GM19240 (cell line): Measurements from ENCODE around the gene ISCA2.
A peak's percentile ranks its signal among the peaks of the same experiment; 100 is the strongest.
"Not testable (repeated sequence)": the region's sequence is repeated elsewhere in the genome, so short reads cannot be mapped to it uniquely, and the experiment has no call there.

Source experiments
- DNase-seq: peaks from one replicate; pipeline ENCODE4 v3.0.0; 2011; ENCODE audit warnings: low spot score; ENCODE audit not compliant: insufficient read length

ISCA2 gene, protein sequence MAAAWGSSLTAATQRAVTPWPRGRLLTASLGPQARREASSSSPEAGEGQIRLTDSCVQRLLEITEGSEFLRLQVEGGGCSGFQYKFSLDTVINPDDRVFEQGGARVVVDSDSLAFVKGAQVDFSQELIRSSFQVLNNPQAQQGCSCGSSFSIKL

GRCh38 chr14:74493343-74494261 lies at the start of gene ISCA2:
Gene ISCA2 (plus strand): TSS chr14:74493765. CDS start chr14:74493775, 10 bp downstream.
- peak; percentile 97 for DNase-seq

DNA sequence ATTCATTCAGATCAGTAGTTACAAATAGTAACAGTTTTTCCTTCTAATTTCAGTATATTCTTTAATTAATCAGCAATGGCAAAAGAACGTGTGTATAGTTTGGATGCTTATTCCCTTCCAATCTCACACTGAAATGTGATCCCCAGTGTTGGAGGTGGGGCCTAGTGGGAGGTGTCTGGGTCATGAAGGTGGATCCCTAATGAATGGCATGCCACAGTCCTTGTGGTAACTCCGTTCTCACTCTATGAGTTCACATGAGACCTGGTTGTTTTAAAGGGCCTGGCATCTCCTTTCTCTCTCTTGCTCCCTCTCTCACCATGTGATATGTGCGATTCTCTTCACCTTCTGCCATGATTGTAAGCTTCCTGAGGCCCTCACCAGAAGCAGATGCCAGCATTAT lies 48.7 kb upstream of the ISCA2 start:
- DNase-seq = no peak

GRCh38 chr14:74454397-74454796 lies 39.2 kb upstream of the ISCA2 start:
- DNase-seq = not testable (repeated sequence)

- no peak for DNase-seq
These were observed 36.6 kb upstream of the ISCA2 start for GRCh38 chr14:74456684-74457564.

DNA sequence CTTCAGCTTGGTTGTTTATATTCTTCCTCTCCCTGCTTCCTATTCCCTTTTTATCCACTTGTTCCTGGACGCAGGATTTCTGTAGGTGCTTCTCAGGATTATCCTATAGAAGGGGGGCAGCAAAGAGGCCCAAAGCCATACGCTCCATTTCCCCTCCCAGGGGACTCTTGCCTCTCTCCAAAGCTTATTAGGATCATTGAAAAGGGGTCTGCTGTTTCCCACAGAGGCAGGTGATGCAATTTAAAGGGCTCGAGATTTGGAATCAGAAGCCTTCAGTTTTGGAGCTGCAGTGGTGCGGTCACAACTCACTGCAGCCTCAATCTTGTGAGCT lies 36.0 kb upstream of the ISCA2 start:
- no peak for DNase-seq

DNA sequence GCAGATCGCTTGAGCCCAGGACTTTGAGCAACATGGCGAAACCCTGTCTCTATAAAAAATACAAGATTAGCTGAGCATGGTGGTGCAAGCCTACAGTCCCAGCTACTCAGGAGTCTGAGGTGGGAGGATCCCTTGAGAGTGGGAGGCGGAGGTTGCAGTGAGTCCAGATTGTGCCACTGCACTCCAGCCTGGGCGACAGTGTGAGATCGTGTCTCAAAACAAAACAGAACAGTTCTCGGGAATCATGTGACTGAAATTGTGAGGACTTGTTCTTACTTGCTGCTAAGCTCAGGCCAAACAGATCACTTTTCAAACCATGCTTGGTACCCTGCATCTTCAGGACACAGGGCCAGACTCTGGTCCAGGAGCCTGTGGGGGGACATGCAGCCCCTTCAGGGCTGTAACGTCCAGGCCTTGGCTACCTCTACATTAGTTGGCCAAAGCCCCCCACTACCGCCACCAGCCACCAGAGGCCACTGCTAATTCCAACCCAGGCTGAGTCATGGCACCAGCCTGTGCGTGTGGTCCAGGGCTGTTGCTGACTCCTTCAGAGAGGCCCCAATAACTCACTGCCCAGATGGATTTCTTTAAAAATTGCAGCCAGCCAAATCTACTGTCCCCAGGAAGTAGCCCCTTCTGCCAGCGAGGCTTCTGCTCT lies 34.1 kb upstream of the ISCA2 start:
- peak; percentile 14 for DNase-seq

- no peak for DNase-seq
These were observed 33.6 kb upstream of the ISCA2 start for GRCh38 chr14:74459976-74460375.

- no peak for DNase-seq
These were observed 30.6 kb upstream of the ISCA2 start for GRCh38 chr14:74462993-74463392.

DNA sequence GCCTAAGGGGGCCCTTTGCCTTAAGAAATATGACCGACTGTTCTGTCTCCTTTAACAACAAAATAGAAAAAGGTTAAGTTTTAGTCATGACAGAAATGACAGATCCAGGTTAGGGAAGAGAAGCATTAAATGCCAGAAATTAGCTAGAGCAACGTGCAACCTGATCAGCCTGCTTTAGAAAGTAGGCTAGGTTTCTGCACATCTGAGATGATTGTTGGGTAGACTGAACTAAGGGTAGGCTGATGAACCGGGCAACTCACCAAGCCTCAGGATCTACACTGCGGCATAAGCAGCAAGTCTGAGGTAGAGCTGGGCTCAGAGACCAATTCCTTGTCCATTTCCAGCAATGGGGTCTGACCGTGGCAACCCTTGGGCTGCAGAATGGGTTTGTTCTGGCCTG lies 29.9 kb upstream of the ISCA2 start:
- DNase-seq = no peak

GRCh38 chr14:74464785-74465184 lies 28.8 kb upstream of the ISCA2 start:
- DNase-seq = no peak

GRCh38 chr14:74465335-74465734 lies 28.2 kb upstream of the ISCA2 start:
- no peak for DNase-seq

DNA sequence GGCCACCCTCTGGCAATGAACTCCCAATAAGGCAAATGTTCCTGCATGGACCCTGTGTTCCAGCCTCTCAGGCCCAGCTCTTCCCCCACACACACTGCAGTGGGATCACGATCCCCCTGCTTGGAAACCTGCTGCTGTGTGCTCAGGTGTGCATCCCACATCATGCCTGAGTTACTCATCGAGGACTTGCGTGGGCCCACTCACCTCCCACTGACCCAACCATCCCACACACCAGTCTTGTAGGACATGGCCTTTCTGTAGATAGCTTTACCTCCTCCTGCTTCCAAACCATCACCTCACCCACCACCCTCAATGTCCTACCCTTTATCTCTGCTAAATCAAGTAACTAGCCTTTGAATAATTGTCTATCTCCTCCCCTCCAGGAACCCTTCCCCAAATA lies 25.1 kb upstream of the ISCA2 start:
- no peak for DNase-seq

GRCh38 chr14:74469548-74470518 lies 23.7 kb upstream of the ISCA2 start:
- no peak for DNase-seq

DNA sequence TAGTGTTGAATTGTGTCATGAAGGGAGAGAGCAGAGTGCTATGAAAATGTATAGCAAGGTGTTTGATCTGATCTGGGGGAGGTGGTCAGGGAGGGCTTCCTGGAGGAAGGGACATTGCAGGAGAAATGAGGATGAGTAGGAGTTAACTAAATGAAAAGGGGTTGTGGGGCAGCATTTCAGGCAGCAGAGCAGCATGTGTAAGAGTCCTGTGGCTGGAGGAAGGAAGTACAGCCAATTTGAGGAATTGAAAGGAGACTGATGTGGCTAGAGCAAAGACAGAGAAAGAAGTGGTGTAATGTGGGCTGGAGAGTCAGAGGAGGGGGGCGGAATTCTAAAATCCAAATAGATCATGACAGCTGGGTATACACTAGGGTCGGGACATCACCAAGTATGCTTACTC lies 21.0 kb upstream of the ISCA2 start:
- DNase-seq = no peak

GRCh38 chr14:74474376-74474775 lies 19.2 kb upstream of the ISCA2 start:
- DNase-seq = no peak

- DNase-seq = no peak
These were observed 17.9 kb upstream of the ISCA2 start for GRCh38 chr14:74475678-74476077.

GRCh38 chr14:74476107-74476506 lies 17.5 kb upstream of the ISCA2 start:
- no peak for DNase-seq

DNA sequence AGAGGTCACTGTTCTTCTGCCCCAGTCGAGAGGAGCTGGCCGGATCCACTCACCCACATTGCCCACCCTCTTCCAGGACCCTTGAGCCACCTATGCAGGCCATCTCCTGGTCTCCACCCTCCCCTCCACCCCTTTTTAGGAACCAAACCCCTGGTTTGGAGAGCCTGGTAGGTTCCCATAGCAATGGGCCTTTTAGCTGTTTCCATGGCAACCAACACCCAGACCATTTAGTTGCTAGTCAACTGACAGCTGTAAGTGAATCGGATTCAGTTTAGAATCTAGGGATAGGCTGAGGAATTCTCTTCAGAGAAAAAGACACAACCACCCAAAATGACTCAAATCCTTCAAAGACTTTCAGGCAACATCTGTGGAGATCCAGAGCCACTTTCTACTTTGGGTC lies 17.0 kb upstream of the ISCA2 start:
- no peak for DNase-seq

DNA sequence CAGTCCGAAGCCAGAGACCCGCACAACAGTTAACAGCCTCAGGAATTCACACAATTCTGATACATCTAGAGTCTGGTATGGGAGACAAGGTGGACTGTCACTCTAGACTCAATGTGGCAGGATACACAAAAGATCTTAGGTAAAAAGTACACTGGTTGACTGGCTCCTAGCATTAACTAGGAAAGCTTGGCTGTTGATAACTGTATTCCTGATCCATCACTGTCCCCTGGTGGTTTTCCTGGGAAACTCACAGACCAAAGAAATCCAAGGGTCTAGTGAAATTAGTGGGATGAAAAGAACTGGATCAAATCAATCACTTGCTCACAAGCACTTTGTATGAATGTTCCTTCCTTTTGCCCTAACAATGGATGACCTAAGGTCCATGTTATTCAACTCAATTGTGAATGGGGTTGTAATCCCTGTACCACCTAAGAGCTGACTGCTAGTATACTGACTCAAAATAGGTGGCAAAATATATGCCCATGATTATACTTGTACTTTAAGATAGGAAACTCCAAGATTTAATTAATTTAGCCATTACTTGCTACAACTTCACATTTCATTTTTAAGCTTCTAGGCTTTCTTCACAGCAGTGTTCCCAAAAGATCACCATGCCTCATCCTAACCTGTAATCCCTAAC lies 14.4 kb upstream of the ISCA2 start:
- DNase-seq = no peak

DNA sequence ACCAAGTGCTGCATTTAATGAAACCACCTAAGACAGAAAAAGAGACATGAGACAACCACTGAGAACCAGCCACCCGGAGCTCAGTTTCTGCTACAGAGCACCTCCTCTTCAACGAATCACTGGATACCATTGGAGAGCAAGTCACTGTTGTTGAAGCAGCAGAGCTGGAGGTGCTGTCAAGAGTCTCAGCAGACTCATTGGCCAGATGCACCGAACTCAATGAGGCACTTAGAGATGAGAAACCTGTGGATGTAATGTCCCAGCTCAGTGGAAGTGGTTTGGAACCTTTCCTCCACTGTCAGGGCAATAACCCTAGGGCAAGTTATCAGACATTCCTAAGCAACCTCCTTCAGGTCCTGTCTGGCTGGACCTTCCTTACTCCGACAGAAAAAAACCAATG lies 13.5 kb upstream of the ISCA2 start:
- DNase-seq = no peak
